HG03103 (cell line): ENCODE results near the gene YDJC.
"Not testable (repeated sequence)": the region's sequence is repeated elsewhere in the genome, so short reads cannot be mapped to it uniquely, and the experiment has no call there.

Experiments
- ATAC-seq: cut with Tn5 transposase; IDR thresholded peaks from one replicate; pipeline ENCODE4 v1.9.1; 2021; ENCODE audit warnings: low read depth; ENCODE audit not compliant: unreplicated experiment

Gene YDJC

DNA sequence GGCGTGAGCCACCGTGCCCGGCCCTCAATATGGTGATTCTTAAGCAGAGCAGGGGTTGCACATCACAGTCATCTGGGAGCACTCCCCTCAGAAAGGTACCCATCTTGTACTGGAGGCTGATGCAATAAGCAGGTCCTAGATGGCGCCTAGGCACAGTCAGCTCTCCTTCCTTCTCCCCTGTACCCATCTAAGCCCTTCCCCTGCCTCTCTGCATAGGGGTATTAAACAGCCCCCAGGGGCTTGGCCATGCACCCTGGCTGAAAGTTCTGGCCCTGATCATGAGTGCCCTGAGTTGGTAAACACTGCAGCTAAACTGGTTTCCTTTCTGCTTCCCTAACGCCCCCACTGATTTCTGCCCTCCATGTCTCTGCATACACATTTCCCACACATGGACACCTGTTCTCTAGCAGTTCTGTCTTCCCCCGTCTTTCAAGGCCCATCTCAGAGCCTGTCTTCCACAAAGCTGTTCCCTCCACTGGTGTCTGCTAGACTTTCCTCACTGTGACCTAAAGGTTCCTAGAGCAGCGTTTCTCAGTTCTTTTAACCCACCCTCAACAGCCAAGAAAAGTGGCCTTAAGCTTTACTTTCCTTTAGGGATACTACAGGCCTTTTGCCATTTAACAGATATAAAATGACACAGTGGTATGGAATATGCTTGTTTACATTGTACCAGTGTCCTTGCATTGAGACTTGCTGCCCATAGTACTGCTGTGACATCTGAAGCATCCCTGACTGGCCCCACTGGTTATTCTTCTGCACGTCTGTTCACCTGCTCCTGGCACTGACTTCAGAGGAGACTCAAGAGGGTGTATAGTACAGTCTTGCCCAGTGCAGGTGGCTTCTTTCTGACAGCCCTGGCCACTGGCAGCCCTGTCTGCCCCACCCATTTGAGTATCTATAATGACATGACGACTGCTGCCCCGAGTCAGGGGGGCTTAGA is 46.8 kb downstream of the YDJC start:
- no peak for ATAC-seq

DNA sequence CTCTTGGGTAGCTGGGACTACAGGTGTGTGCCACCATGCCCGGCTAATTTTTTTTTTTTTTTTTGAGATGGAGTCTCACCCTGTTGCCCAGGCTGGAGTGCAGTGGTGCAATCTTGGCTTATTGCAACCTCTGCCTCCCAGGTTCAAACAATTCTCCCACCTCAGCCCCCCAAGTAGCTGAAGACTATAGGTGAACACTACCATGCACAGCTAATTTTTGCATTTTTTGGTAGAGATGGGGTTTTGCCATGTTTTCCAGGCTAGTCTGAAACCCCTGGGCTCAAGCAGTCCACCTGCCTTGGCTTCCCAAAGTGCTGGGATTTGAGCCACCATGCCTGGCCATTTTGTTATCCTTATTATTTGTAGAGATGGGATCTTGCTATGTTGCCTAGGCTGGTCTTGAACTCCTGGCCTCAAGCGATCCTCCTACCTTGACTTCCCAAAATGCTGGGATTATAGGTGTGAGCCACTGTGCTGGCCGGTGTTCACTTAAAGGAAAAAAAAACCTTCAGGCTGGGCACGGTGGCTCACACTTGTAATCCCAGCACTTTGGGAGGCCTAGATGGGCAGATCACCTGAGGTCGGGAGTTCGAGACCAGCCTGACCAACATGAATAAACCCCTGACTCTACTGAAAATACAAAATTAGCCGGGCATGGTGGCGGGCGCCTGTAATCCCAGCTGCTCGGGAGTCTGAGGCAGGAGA is 48.7 kb downstream of the YDJC start:
- not testable (repeated sequence) for ATAC-seq

GRCh38 chr22:21580623-21581007 is 49.2 kb downstream of the YDJC start:
- not testable (repeated sequence) for ATAC-seq

DNA sequence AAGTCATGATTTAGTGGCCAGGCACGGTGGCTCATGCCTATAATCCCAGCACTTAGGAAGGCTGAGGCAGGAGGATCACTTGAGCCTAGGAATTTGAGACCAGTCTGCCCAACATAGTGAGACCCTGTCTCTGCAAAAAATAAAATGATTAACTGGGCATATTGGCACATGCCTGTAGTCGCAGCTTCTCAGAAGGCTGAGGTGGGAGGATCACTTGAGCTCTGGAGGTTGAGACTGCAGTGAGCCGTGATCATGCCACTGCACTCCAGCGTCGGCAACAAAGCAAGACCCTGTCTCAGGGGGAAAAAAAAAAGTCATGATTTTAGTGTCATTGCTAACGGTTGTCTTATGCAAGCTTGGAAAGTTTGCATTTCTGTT is 50.4 kb downstream of the YDJC start:
- ATAC-seq, result no peak
